ENCODE measurements around the gene ADORA2A. TPM values are rescaled to one million over a fixed set of nuclear protein-coding genes. Genes with fewer than 3 reads are reported as not detected.
A peak's percentile ranks its signal among the peaks of the same experiment; 100 is the strongest.

Gene ADORA2A
- total RNA-seq: 10 to 100 TPM in 1 of 9 donors, 1 to 10 TPM in 8; 1.5 to 12.1 (median 4.5) TPM
- polyA plus RNA-seq: 1 to 10 TPM; 3.9 to 5.5 TPM
- long read RNA-seq, donor 1, partial matches to known transcripts: 0 of 7 reads
- long read RNA-seq, donor 1, other reads (novel, unspliced or antisense): 7 of 7 reads
- long read RNA-seq, donor 2, partial matches to known transcripts: 3 of 18 reads
- long read RNA-seq, donor 2, other reads (novel, unspliced or antisense): 13 of 18 reads
- long read RNA-seq, donor 3, partial matches to known transcripts: 0 of 8 reads
- long read RNA-seq, donor 3, other reads (novel, unspliced or antisense): 8 of 8 reads

DNA sequence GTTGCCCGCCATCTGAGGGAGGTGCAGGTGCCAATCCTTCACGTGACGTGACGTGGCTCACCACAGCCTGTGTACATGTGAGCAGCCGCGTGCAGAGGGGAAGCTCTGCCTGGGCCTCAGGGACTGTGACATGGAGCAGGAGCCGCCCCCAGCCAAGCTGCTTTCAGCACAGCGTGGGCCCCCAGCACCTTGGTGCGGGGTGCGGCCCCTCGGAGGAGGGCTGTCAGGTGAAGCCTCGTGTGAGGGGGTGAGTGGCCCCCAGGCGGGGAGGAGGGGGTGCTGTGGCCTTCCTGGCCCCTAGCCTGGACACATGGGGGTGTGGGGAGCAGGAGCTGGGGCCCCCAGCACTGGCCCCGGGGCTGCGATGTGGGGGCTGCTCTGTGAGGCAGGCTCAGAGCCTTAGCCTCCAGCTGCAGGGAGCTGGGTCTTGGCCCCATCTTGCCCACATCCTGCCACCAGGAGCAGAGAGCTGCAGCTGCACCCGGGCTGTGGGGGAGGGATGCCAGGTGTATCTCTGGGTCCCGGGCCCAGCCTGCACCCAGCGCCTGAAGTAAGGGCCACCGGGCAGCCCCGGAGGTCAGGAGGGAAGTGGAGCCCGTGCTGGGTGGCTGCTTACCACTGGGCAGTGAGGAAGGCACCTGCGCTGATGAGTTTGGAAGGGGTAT is at the start of gene ADORA2A:
TSS of gene ADORA2A (plus strand) at position 100 of the 665 bp plus-strand sequence. CDS start 5,806 bp downstream, outside the sequence.
- peak within 1 kb of the TSS in 4 of 12 donors; percentile 16 to 80 (median 40) for H3K27ac ChIP-seq
- no peaks in the 10 kb centered on the region for H3K9me3 ChIP-seq
- WGBS, 4 donors: 78 to 84% (median 81%) methylated on average over 16 to 22 of the region's 22 CpGs
- DNase-seq: peak in 2 of 5 donors; percentile 55 to 77
- peaks cover 3 to 90% (median 39%) of the 10 kb centered on the region in 12 donors for H3K4me1 ChIP-seq
- H3K27me3 ChIP-seq: no peaks in the 10 kb centered on the region
- ATAC-seq: no peak
- intact Hi-C loops (cut with DNase I): loop anchor here in 4 of 10 donors (5.0 kb wide), 4 partner anchors 45 to 100 kb away; no protein-coding TSS in a partner anchor
- peak within 1 kb of the TSS in 4 of 12 donors; percentile 4 to 57 (median 20) for H3K4me3 ChIP-seq
- no peak for TF ChIP-seq POLR2A (IDR thresholded peaks at IDR 0.05)
- H3K36me3 ChIP-seq: no peaks in the 10 kb centered on the region

GRCh38 chr22:24379536-24379935 is 47.9 kb upstream of the ADORA2A start:
- Histone ChIP-seq H3K4me1 (peaks cover 0 to 20% (median 5%) of the 10 kb centered on the region in 12 donors), H3K4me3 (no peak overlapping the region), H3K27me3 (no peaks in the 10 kb centered on the region), H3K27ac (peak overlapping the region in 2 of 12 donors; percentile 12 to 35), H3K9me3 (peaks cover 0 to 3% (median 0%) of the 10 kb centered on the region in 12 donors), H3K36me3 (peaks cover 0 to 65% (median 33%) of the 10 kb centered on the region in 9 donors)
- intact Hi-C loops (cut with DNase I): loop anchor here in 1 of 10 donors (5.0 kb wide), 1 partner anchor 37 kb away; no protein-coding TSS in a partner anchor
- ATAC-seq: no peak
- WGBS, 4 donors: 62 to 70% (median 66%) methylated on average over 2 of the region's 2 CpGs
- no peak for DNase-seq
- no peak for TF ChIP-seq POLR2A (IDR thresholded peaks at IDR 0.05)

DNA sequence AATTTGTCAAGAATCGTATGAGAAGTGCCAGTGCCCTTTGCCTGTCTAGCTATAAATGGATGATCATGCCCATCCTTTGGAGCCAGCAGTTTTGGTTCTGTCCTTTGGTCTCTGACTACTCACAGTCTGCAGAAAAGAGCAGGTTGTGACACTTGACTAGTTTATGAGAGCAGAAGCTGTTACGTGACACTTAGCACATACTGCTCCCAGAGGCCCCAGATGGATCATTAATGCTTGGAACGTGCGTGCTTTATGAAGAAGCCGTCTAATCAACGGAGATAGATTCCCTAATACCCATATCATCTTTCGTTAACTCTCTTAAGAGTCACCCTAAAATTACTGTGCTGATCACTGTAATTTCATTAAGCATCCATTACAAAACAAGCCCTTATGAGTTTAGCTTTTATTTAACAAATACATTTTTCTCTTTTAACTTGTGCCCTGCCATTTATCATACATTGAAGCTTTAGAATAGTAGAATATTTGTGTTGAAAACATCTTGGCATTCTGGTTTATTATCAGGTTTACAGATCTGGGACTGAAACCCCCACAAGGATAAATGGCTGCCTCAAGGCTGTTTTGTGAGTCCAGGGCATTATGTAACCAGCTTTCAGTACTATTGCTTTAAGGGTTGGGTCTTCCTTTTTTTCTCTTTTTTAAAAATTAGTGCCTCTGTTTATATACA is 47.0 kb upstream of the ADORA2A start:
- no peak for TF ChIP-seq POLR2A (IDR thresholded peaks at IDR 0.05)
- TF ChIP-seq, protein P1, sequence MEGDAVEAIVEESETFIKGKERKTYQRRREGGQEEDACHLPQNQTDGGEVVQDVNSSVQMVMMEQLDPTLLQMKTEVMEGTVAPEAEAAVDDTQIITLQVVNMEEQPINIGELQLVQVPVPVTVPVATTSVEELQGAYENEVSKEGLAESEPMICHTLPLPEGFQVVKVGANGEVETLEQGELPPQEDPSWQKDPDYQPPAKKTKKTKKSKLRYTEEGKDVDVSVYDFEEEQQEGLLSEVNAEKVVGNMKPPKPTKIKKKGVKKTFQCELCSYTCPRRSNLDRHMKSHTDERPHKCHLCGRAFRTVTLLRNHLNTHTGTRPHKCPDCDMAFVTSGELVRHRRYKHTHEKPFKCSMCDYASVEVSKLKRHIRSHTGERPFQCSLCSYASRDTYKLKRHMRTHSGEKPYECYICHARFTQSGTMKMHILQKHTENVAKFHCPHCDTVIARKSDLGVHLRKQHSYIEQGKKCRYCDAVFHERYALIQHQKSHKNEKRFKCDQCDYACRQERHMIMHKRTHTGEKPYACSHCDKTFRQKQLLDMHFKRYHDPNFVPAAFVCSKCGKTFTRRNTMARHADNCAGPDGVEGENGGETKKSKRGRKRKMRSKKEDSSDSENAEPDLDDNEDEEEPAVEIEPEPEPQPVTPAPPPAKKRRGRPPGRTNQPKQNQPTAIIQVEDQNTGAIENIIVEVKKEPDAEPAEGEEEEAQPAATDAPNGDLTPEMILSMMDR (IDR thresholded peaks at IDR 0.05): no peak
- DNase-seq (no peak), ATAC-seq (peak in 3 of 4 donors; percentile 46 to 85 (median 53))
- Histone ChIP-seq H3K27me3 (no peaks in the 10 kb centered on the region), H3K9me3 (peaks cover 0 to 3% (median 0%) of the 10 kb centered on the region in 12 donors), H3K36me3 (peaks cover 0 to 59% (median 32%) of the 10 kb centered on the region in 9 donors), H3K4me3 (no peak overlapping the region), H3K4me1 (peaks cover 0 to 20% (median 5%) of the 10 kb centered on the region in 12 donors), H3K27ac (peak overlapping the region in 5 of 12 donors; percentile 11 to 35 (median 15))
- intact Hi-C loops (cut with DNase I): no loop called here
- 47 to 56% (median 49%) methylated on average over 7 of the region's 7 CpGs for whole genome bisulfite sequencing, 4 donors

DNA sequence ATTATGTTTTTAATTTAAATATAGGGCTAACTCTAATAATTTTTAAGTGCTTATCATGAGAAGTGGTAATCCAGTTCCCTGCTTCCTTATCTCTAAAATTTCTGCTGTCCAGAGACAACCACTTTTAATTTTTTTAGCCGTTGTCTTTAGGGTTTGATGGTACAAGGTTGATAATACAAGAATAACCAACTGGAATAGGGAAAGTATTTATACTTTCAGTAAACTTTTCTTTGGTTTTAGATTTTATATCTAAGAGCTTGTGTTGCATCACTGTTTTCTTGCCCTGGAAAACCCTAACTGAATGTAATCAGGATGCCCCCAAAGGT is 46.5 kb upstream of the ADORA2A start:
- Histone ChIP-seq H3K4me3 (no peak overlapping the region), H3K27ac (peak overlapping the region in 1 of 12 donors; percentile 15), H3K36me3 (peaks cover 0 to 54% (median 26%) of the 10 kb centered on the region in 9 donors), H3K9me3 (peaks cover 0 to 3% (median 0%) of the 10 kb centered on the region in 12 donors), H3K4me1 (peaks cover 0 to 20% (median 5%) of the 10 kb centered on the region in 12 donors), H3K27me3 (no peaks in the 10 kb centered on the region)
- no peak for DNase-seq
- ATAC-seq: no peak
- intact Hi-C loops (cut with DNase I): no loop called here
- TF ChIP-seq, protein P1 (IDR thresholded peaks at IDR 0.05): no peak
- TF ChIP-seq POLR2A (IDR thresholded peaks at IDR 0.05): no peak
- 48 to 73% (median 68%) methylated on average over 1 of the region's 1 CpG for WGBS, 4 donors

Data from heart left ventricle (tissue), 16 donors.